A549 (cell line): Measurements from ENCODE around the gene JUP.

Experiments used
- CBX8 ChIP-seq: fragments of 200-600 bp; sonication (generic); IDR thresholded peaks from 2 replicates; pipeline ENCODE4 v1.6.1; 2016
- CEBPB ChIP-seq, 2 experiments: fragments of >200 bp in 1 of 2; sonication (Bioruptor Twin) in 1 of 2; formaldehyde crosslinking in 1 of 2; IDR thresholded peaks; 2 replicates each; pipeline ENCODE4 v1.6.1; 2012 to 2016
- EP300 ChIP-seq, 2 experiments: fragments of >200 bp; sonication (Bioruptor Twin); formaldehyde crosslinking; IDR thresholded peaks; 2 replicates in 1 of 2; 3 replicates in 1 of 2; pipeline ENCODE4 v1.6.1; 2016 to 2017
- KDM5A ChIP-seq: fragments of 200-600 bp; sonication (generic); IDR thresholded peaks from 2 replicates; pipeline ENCODE4 v1.6.1; 2016; ENCODE audit warnings: antibody characterized with exemption, mild to moderate bottlenecking
- MAZ ChIP-seq: fragments of 150-350 bp; IDR thresholded peaks from 2 replicates; pipeline ENCODE4 v1.6.1; 2014; ENCODE audit warnings: antibody characterized with exemption, low read depth, low read length, borderline replicate concordance
- POLR2A ChIP-seq: IDR thresholded peaks from 2 replicates; pipeline ENCODE4 v1.6.1; 2012; ENCODE audit warnings: mild to moderate bottlenecking, low read length
- RFX5 ChIP-seq: fragments of 450-650 bp; IDR thresholded peaks from 2 replicates; pipeline ENCODE4 v1.7.1; 2014; ENCODE audit warnings: antibody characterized with exemption, mild to moderate bottlenecking, moderate library complexity
- TP53 ChIP-seq: fragments of 250-450 bp; sonication (Bioruptor Pico); IDR thresholded peaks from 2 replicates; pipeline ENCODE4 v1.5.0; 2021; ENCODE audit warnings: mild to moderate bottlenecking, moderate library complexity
- ZC3H11A ChIP-seq: fragments of 450-650 bp; IDR thresholded peaks from 2 replicates; pipeline ENCODE4 v1.6.1; 2014; ENCODE audit warnings: antibody characterized with exemption, mild to moderate bottlenecking
- TF ChIP-seq, protein P1 (sequence below): fragments of >200 bp; sonication (Bioruptor Twin); formaldehyde crosslinking; IDR thresholded peaks from 3 replicates; pipeline ENCODE4 v1.5.1; 2016
- TF ChIP-seq, protein P2 (sequence below): fragments of 150-350 bp; IDR thresholded peaks from 2 replicates; pipeline ENCODE4 v1.6.1; 2014; ENCODE audit warnings: low read depth, mild to moderate bottlenecking, low read length
- TF ChIP-seq, protein P3 (sequence below): fragments of 450-650 bp; IDR thresholded peaks from 2 replicates; pipeline ENCODE4 v1.6.1; 2014; ENCODE audit warnings: antibody characterized with exemption
- TF ChIP-seq, protein P4 (sequence below): IDR thresholded peaks from 2 replicates; pipeline ENCODE4 v1.6.1; 2012
- TF ChIP-seq, protein P5 (sequence below): fragments of 250-450 bp; sonication (Bioruptor Pico); IDR thresholded peaks from 2 replicates; pipeline ENCODE4 v1.5.0; 2021; ENCODE audit warnings: mild to moderate bottlenecking, moderate library complexity, borderline replicate concordance

DNA sequence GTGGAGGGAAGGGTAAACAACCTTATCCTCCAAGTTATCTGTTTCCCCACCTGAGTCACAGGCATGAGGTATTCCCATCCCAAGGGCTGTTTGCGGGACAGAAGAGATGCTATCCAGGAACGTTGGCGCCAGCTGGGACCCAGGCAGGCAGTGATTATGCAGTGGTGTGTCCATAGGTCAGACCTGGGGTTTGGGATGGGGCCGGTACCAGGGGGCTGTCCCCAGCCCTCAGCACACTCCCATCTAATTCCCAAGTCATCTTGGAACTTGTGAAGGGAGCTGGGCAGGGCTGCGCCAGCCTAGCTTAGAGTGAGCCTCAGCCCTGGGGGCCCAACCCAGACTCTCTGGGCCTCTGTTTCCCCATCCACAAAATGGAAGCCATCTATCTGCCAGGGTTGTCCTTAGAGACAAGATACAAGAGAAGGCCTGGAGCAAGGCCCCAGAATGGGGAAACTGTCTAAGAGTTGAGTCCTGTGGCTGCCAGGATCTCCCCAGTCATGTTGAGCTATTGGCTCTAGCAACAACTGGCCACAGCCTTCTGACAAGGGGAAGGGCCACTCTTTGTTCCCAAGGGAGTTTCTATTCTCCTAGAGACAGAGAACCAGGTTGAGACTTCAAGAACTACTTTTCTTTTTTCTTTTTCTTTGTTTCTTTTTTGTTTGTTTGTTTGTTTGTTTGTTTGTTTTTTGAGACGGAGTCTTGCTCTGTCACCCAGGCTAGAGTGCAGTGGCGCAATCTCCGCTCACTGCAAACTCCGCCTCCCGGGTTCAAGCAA, 9.8 kb upstream of the JUP start:
- TF ChIP-seq EP300 (IDR thresholded peaks at IDR 0.05) (no peak), POLR2A (no peak), RFX5 (no peak), KDM5A (no peak), ZC3H11A (no peak), CBX8 (no peak), MAZ (no peak), CEBPB (IDR thresholded peaks at IDR 0.05) (no peak), TP53 (CRISPR knock-in tag) (no peak)
- TF ChIP-seq, protein P1, sequence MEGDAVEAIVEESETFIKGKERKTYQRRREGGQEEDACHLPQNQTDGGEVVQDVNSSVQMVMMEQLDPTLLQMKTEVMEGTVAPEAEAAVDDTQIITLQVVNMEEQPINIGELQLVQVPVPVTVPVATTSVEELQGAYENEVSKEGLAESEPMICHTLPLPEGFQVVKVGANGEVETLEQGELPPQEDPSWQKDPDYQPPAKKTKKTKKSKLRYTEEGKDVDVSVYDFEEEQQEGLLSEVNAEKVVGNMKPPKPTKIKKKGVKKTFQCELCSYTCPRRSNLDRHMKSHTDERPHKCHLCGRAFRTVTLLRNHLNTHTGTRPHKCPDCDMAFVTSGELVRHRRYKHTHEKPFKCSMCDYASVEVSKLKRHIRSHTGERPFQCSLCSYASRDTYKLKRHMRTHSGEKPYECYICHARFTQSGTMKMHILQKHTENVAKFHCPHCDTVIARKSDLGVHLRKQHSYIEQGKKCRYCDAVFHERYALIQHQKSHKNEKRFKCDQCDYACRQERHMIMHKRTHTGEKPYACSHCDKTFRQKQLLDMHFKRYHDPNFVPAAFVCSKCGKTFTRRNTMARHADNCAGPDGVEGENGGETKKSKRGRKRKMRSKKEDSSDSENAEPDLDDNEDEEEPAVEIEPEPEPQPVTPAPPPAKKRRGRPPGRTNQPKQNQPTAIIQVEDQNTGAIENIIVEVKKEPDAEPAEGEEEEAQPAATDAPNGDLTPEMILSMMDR: no peak
- TF ChIP-seq, protein P2, sequence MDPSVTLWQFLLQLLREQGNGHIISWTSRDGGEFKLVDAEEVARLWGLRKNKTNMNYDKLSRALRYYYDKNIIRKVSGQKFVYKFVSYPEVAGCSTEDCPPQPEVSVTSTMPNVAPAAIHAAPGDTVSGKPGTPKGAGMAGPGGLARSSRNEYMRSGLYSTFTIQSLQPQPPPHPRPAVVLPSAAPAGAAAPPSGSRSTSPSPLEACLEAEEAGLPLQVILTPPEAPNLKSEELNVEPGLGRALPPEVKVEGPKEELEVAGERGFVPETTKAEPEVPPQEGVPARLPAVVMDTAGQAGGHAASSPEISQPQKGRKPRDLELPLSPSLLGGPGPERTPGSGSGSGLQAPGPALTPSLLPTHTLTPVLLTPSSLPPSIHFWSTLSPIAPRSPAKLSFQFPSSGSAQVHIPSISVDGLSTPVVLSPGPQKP: no peak
- TF ChIP-seq, protein P3, sequence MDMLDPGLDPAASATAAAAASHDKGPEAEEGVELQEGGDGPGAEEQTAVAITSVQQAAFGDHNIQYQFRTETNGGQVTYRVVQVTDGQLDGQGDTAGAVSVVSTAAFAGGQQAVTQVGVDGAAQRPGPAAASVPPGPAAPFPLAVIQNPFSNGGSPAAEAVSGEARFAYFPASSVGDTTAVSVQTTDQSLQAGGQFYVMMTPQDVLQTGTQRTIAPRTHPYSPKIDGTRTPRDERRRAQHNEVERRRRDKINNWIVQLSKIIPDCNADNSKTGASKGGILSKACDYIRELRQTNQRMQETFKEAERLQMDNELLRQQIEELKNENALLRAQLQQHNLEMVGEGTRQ: no peak
- TF ChIP-seq, protein P4, sequence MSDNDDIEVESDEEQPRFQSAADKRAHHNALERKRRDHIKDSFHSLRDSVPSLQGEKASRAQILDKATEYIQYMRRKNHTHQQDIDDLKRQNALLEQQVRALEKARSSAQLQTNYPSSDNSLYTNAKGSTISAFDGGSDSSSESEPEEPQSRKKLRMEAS: no peak
- TF ChIP-seq, protein P5, sequence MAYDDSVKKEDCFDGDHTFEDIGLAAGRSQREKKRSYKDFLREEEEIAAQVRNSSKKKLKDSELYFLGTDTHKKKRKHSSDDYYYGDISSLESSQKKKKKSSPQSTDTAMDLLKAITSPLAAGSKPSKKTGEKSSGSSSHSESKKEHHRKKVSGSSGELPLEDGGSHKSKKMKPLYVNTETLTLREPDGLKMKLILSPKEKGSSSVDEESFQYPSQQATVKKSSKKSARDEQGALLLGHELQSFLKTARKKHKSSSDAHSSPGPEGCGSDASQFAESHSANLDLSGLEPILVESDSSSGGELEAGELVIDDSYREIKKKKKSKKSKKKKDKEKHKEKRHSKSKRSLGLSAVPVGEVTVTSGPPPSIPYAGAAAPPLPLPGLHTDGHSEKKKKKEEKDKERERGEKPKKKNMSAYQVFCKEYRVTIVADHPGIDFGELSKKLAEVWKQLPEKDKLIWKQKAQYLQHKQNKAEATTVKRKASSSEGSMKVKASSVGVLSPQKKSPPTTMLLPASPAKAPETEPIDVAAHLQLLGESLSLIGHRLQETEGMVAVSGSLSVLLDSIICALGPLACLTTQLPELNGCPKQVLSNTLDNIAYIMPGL (CRISPR knock-in tag): no peak
